ENCODE data around the gene KCNIP4. TPM values are rescaled to one million over a fixed set of nuclear protein-coding genes. Genes with fewer than 3 reads are reported as not detected.

Gene KCNIP4
- total and polyA plus RNA-seq, 10 of the 15 experiments (the other 5 are each of a cell fraction or from before 2014, with no cell fraction given) = 0.03 to 0.23 (median 0.13) TPM; not detected in 7

DNA sequence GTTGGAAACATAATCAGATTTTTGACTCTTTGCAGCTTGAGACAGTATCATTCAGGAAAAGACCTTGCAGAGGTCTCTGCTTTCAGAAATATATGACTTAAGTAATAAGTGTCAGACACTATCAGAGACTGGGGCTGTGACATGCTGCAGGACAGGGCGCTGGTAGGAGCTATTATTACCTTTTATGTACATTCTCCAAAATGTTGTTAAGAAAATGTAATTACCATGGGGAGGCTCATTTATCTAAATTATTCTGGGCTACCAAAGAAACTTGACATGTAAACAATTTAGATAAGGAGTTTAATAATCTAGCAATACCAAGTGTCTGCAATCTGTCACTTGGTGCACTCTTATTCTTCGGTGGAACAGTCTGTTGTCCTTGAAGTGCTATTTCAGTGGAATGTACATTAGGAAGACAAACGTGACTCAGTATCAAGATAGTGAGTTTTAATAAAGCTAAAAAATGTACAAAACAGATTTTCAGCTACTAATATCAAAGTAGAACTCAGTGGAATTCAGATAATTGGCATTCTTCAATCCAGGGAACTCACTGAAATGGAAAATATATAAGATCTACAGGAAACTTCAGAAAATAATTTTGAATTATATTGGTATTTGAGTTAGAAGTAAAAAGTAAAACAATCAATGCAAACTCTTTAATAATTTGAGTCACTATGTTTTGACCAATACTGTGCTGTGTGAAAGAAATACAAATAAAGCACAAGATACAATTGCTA is 214.5 kb downstream of the KCNIP4 start:
- Histone ChIP-seq H3K79me2 (ENCODE audit: control insufficient read depth, insufficient read depth, low read length) (no peaks in the 10 kb centered on the region), H3K4me3 (no peak overlapping the region), H3K4me1 (ENCODE audit: control insufficient read depth, insufficient read depth, low read length) (no peaks in the 10 kb centered on the region), H4K20me1 (ENCODE audit: control insufficient read depth, insufficient read depth) (no peaks in the 10 kb centered on the region), H3K9me3 (replicated peaks; ENCODE audit: control insufficient read depth, insufficient read depth, low read length) (no peaks in the 10 kb centered on the region), H3K27me3 (replicated peaks in 1 of 2; ENCODE audit: control insufficient read depth in 2 of 2, insufficient read depth in 2 of 2, low read length in 1 of 2) (no peaks in the 10 kb centered on the region), H2AFZ (ENCODE audit: control insufficient read depth, low read depth, low read length) (no peak overlapping the region), H3K27ac (ENCODE audit: control insufficient read depth, insufficient read depth) (no peak overlapping the region), H3K36me3 (ENCODE audit: control insufficient read depth in 2 of 2, insufficient read depth in 2 of 2, low read length in 1 of 2) (no peaks in the 10 kb centered on the region), H3K4me2 (ENCODE audit: control insufficient read depth, insufficient read depth) (no peak overlapping the region), H3K9ac (ENCODE audit: control insufficient read depth, insufficient read depth, low read length) (no peak overlapping the region)
- RAD21 ChIA-PET (ENCODE audit: unreplicated experiment) = no interaction called here
- intact Hi-C loops (cut with micrococcal nuclease; ENCODE audit: unreplicated experiment) (no loop called here), in situ Hi-C loops (cut with MboI) (no loop called here)
- POLR2A ChIA-PET = no interaction called here
- TF ChIP-seq BCL11A (IDR thresholded peaks at IDR 0.05; ENCODE audit: low read depth, low read length) (no peak), HDAC6 (IDR thresholded peaks at IDR 0.05; ENCODE audit: unreplicated experiment) (no peak), SKIL (IDR thresholded peaks at IDR 0.05; ENCODE audit: low read depth, poor library complexity, severe bottlenecking) (no peak), RB1 (IDR thresholded peaks at IDR 0.05; ENCODE audit: borderline replicate concordance) (no peak), STAT1 (conservative IDR thresholded peaks at IDR 0.05) (no peak), NFYA (IDR thresholded peaks at IDR 0.05; ENCODE audit: borderline replicate concordance, low read depth, low read length) (no peak), HDAC2 (IDR thresholded peaks at IDR 0.05) (no peak), TAF1 (IDR thresholded peaks at IDR 0.05; ENCODE audit: borderline replicate concordance, low read depth, low read length) (no peak), HDGF (IDR thresholded peaks at IDR 0.05) (no peak), POU2F2 (IDR thresholded peaks at IDR 0.05; ENCODE audit: borderline replicate concordance, low read depth, low read length) (no peak), ZBTB33 (IDR thresholded peaks at IDR 0.05) (no peak)
- ATAC-seq (no peak), FAIRE-seq (no peak), DNase-seq (ENCODE audit: low read depth, low spot score) (no peak)
- WGBS (ENCODE audit: insufficient coverage, insufficient replicate concordance, low lambda C conversion rate, missing lambda C conversion rate) = 1% methylated on average over 3 of the region's 3 CpGs
- no TSS peak for BruUV-seq (replicated peaks)
- SMC1A ChIA-PET (ENCODE audit: uncharacterized antibody, unreplicated experiment) = interaction anchor here (1.3 kb wide), 1 partner anchor 12 kb away, joined by 3 read pairs; no protein-coding TSS in a partner anchor
- CTCF ChIA-PET = no interaction called here

All from GM12878 (cell line).